HG02973 (cell line): ENCODE measurements around the gene USO1.
"Not testable (repeated sequence)": the region's sequence is repeated elsewhere in the genome, so short reads cannot be mapped to it uniquely, and the experiment has no call there.

Source experiments
- ATAC-seq: cut with Tn5 transposase; IDR thresholded peaks from one replicate; pipeline ENCODE4 v1.9.1; 2021; ENCODE audit warnings: moderate library complexity; ENCODE audit not compliant: unreplicated experiment

USO1 gene

DNA sequence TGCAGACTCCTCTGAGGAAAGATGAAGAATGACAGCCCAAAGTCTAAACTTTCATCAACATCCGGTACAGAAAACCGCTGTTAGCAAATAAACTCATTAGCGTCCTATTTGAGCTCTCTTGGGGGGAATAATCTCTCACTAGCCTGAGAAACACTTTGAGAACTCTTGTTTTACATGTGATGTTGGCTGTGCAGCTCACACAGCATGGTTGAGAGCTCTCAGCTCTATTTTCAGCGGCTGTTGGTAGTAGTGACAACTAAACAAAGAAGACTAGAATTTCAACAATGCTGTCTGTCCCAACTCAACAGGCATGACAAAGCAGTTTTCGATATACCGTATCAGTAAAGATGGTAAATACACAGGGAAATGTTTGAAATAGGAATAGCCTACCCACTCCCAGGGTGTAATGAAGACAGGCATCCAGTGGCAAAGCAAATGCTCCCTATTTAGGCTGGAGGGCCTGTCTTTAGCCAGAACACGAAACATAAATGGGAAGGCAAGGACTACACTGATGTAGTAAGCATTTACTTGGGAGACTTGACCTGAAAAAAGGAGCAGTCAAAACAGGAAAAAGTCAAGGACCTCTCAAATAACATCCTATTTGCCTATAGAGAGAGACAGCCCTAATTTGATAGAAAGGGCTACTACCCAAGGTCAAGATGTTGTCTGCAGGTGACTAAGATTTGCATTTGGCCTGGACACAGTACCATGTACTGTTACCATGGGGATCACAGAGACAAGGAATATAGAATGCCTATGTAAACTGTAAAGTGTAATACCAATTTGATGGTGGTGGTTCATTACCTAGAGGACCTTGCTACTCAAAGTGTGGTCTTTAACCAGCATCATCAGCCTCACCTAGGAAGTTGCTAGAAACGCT is 117.5 kb downstream of the USO1 start:
- no peak for ATAC-seq

DNA sequence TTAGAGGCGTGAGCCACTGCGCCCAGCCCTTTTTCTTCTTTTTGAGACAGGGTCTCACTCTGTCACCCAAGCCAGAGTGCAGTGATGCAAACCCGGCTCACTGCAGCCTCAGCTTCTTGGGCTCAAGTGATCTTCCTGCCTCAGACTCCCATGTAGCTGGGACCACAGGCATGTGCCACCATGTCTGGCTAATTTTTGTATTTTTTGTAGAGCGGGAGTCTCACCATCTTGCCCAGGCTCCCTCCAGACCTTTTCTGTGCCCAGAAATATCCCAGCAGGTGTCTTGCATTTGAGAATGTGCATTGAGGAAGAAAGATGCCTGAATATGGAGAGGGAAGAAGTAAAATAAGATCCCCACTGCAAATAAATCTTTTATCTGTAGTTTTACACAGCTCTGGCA is 119.2 kb downstream of the USO1 start:
- no peak for ATAC-seq

DNA sequence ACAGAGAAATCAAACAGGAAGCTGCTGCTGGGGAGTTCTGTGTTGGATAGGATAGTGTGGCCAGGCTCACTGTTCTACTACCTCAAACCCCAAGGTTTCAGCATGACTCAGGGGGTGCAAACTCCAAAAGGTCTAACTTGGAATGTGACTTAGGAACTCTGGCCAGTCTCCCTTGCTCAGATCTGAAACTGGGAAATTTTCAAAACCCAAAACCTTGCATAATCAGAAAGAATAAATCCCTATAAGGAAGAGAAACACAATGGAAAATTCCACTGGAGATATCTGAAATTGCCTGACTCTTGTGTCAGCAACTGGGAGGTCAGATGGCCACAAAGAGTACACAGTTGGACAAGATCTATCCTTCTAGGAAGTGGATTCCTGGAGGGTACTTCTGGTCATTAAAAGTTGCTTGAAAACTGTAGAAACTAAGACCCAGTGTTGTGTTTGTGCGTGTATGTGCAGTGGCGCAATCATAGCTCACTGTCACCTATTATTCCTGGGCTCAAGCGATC is 119.8 kb downstream of the USO1 start:
- no peak for ATAC-seq

- no peak for ATAC-seq
These were observed 121.6 kb downstream of the USO1 start for GRCh38 chr4:75845992-75846391.

DNA sequence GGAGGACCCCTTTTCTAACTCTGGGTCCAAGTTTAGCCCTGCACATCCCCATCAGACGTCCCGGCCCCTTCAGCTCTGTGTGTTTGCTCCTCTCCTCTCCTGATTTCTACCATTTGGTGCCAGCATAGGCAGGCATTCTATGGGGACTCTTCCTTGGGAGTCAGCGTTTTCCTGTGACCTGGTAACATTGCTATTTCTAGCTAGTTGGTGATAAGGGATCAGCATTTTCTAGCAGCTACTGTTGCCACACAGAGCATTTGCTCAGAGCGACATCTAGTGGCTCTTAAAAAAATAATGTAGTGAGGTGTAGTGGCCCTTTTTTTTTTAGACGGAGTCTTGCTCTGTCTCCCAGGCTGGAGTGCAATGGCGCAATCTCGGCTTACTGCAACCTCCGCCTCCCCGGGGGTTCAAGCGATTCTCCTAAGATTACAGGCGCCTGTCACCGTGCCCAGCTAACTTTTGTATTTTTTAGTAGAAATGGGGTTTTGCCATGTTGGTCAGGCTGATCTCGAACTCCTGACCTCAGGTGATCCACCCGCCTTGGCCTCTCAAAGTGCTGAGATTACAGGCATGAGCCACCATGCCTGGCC is 123.9 kb downstream of the USO1 start:
- not testable (repeated sequence) for ATAC-seq

DNA sequence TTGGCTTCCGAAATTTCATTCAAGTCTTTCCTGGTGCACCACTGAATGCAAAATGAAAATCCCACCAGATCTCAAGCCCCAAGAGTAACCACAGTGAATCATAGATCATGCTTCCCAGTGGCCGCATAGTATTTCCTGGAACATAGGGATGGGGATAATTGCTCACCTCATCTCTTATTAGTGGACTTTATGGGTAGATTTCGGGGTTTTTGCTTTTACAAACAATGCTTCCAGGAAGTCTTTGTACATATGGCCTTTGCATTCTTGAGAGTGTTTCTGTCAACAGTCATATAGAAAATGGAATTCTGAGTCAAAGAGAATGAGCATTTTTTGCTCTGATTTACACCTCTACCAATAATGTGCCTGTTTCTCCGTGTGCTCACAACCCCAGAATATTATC is 124.5 kb downstream of the USO1 start:
- no peak for ATAC-seq

DNA sequence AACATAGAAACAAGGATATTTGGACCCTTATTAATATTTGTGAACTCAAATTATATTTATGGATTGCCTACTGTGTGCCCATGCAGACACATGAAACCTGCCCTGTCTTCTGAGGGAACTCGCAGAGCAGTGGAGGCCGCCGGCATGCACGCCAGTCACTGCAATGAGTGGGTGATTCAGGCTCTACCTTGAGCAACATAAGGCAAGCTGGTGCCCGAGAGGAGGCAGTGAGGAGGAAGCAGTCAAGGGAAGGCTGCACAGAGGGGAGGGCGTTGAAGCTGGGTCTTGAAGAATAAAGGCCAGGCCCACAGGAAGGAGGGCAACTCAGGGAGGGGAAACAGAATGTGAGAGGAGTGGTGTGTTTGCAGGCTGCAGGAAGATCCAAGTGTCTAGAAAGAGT is 125.1 kb downstream of the USO1 start:
- ATAC-seq = no peak

GRCh38 chr4:75858721-75859120 is 134.3 kb downstream of the USO1 start:
- ATAC-seq = no peak

- ATAC-seq = no peak
These were observed 136.2 kb downstream of the USO1 start for GRCh38 chr4:75860606-75861005.
